UCSD-AML1 (cell line): ENCODE data around the gene NRCAM.

Experiments used
- DNase-seq: peaks from one replicate; lab custom pipeline; 2025; ENCODE audit not compliant: unreplicated experiment; lab: John Stamatoyannopoulos, UW

The NRCAM gene

GRCh38 chr7:108252177-108252576, 204.1 kb downstream of the NRCAM start:
- DNase-seq, result no peak

GRCh38 chr7:108251700-108252099, 204.5 kb downstream of the NRCAM start:
- no peak for DNase-seq

- DNase-seq, result no peak
Observed at GRCh38 chr7:108249453-108249852, 206.8 kb downstream of the NRCAM start.

- no peak for DNase-seq
Observed at GRCh38 chr7:108248821-108249220, 207.4 kb downstream of the NRCAM start.

GRCh38 chr7:108248418-108248817, 207.8 kb downstream of the NRCAM start:
- DNase-seq, result no peak

- DNase-seq, result no peak
Observed at GRCh38 chr7:108247614-108248013, 208.6 kb downstream of the NRCAM start.

- DNase-seq, result no peak
Observed at GRCh38 chr7:108246227-108246837, 209.9 kb downstream of the NRCAM start.

- no peak for DNase-seq
Observed at GRCh38 chr7:108245523-108246226, 210.6 kb downstream of the NRCAM start.

GRCh38 chr7:108244110-108244509, 212.1 kb downstream of the NRCAM start:
- no peak for DNase-seq

- DNase-seq, result no peak
Observed at GRCh38 chr7:108239501-108240225, 216.6 kb downstream of the NRCAM start.

GRCh38 chr7:108236681-108237415, 219.4 kb downstream of the NRCAM start:
- DNase-seq, result no peak

- DNase-seq, result no peak
Observed at GRCh38 chr7:108235451-108236061, 220.7 kb downstream of the NRCAM start.

- no peak for DNase-seq
Observed at GRCh38 chr7:108234971-108235450, 221.2 kb downstream of the NRCAM start.

- no peak for DNase-seq
Observed at GRCh38 chr7:108234281-108234680, 222.0 kb downstream of the NRCAM start.

GRCh38 chr7:108232076-108232475, 224.2 kb downstream of the NRCAM start:
- no peak for DNase-seq

- no peak for DNase-seq
Observed at GRCh38 chr7:108231221-108231620, 225.0 kb downstream of the NRCAM start.

- DNase-seq, result no peak
Observed at GRCh38 chr7:108227366-108227765, 228.9 kb downstream of the NRCAM start.

- no peak for DNase-seq
Observed at GRCh38 chr7:108226816-108227299, 229.4 kb downstream of the NRCAM start.

GRCh38 chr7:108225531-108226181, 230.6 kb downstream of the NRCAM start:
- DNase-seq, result no peak

- no peak for DNase-seq
Observed at GRCh38 chr7:108224387-108224786, 231.8 kb downstream of the NRCAM start.
